ENCODE measurements around the gene FGF9. TPM values are rescaled to one million over a fixed set of nuclear protein-coding genes. Genes with fewer than 3 reads are reported as not detected.
A peak's percentile ranks its signal among the peaks of the same experiment; 100 is the strongest.

Gene FGF9
- total and polyA plus RNA-seq, 10 of the 15 experiments (the other 5 are each of a cell fraction or from before 2014, with no cell fraction given), result 0.05 to 1.5 (median 0.83) TPM

DNA sequence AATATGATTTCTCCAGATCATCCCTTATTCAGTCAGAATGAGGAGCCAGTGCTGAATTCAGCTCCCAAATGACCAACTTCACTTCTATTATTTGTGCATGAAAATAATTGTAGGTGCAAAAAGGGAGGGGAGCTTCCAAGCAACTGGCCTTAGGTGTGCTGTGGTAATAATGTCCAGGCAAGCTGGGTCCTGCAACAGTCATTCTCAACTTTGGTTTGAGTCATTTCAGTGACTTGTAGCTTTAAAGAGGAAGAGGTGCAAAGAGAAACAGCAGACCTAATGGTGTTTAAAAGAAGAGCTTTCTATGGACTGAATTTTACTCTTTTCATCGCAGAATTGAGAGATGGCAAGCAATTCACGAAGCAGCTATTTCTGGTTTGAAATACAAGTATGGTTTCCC lies 29.2 kb upstream of the FGF9 start:
- Histone ChIP-seq H3K4me2 (ENCODE audit: control insufficient read depth, insufficient read depth) (no peak overlapping the region), H3K27me3 (replicated peaks in 1 of 2; ENCODE audit: control insufficient read depth in 2 of 2, insufficient read depth in 2 of 2, low read length in 1 of 2) (no peaks in the 10 kb centered on the region), H3K79me2 (ENCODE audit: control insufficient read depth, insufficient read depth, low read length) (no peaks in the 10 kb centered on the region), H3K9me3 (replicated peaks; ENCODE audit: control insufficient read depth, insufficient read depth, low read length) (no peaks in the 10 kb centered on the region), H3K27ac (ENCODE audit: control insufficient read depth, insufficient read depth) (no peak overlapping the region), H3K4me3 (no peak overlapping the region), H4K20me1 (ENCODE audit: control insufficient read depth, insufficient read depth) (no peaks in the 10 kb centered on the region), H3K9ac (ENCODE audit: control insufficient read depth, insufficient read depth, low read length) (no peak overlapping the region), H2AFZ (ENCODE audit: control insufficient read depth, low read depth, low read length) (no peak overlapping the region), H3K4me1 (ENCODE audit: control insufficient read depth, insufficient read depth, low read length) (no peaks in the 10 kb centered on the region), H3K36me3 (ENCODE audit: control insufficient read depth in 2 of 2, insufficient read depth in 2 of 2, low read length in 1 of 2) (no peaks in the 10 kb centered on the region)
- FAIRE-seq (no peak), ATAC-seq (peak; percentile 43; the same call in 2 of the 3 replicates), DNase-seq (ENCODE audit: low read depth, low spot score) (no peak)
- no TSS peak for BruUV-seq (replicated peaks)
- in situ Hi-C loops (cut with MboI) (loop anchor here (5.0 to 25.0 kb wide), 2 partner anchors 641 to 1146 kb away; no protein-coding TSS in a partner anchor), intact Hi-C loops (cut with micrococcal nuclease; ENCODE audit: unreplicated experiment) (no loop called here)
- ChIA-PET POLR2A (interaction anchor here (0.6 kb wide), 1 partner anchor 28 kb away, joined by 3 read pairs; no protein-coding TSS in a partner anchor), SMC1A (ENCODE audit: uncharacterized antibody, unreplicated experiment) (interaction anchor here (0.7 to 1.0 kb wide), 3 partner anchors 41 to 635 kb away, joined by 3 read pairs; no protein-coding TSS in a partner anchor), CTCF (interaction anchor here (1.0 kb wide), 1 partner anchor 638 kb away, joined by 4 read pairs; no protein-coding TSS in a partner anchor), RAD21 (ENCODE audit: unreplicated experiment) (interaction anchor here (0.9 to 1.4 kb wide), 2 partner anchors 57 to 1154 kb away, joined by 3 to 5 read pairs; no protein-coding TSS in a partner anchor)
- 3% methylated on average over 2 of the region's 2 CpGs for WGBS (ENCODE audit: insufficient coverage, insufficient replicate concordance, low lambda C conversion rate, missing lambda C conversion rate)
- TF ChIP-seq SPI1 (IDR thresholded peaks at IDR 0.05; ENCODE audit: borderline replicate concordance, insufficient read depth, low read depth, low read length), result peak; percentile 47; the same call in 1 of the 2 replicates
- TF ChIP-seq, protein P1, sequence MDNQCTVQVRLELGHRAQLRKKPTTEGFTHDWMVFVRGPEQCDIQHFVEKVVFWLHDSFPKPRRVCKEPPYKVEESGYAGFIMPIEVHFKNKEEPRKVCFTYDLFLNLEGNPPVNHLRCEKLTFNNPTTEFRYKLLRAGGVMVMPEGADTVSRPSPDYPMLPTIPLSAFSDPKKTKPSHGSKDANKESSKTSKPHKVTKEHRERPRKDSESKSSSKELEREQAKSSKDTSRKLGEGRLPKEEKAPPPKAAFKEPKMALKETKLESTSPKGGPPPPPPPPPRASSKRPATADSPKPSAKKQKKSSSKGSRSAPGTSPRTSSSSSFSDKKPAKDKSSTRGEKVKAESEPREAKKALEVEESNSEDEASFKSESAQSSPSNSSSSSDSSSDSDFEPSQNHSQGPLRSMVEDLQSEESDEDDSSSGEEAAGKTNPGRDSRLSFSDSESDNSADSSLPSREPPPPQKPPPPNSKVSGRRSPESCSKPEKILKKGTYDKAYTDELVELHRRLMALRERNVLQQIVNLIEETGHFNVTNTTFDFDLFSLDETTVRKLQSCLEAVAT (IDR thresholded peaks at IDR 0.05), result no peak
- TF ChIP-seq JUNB (IDR thresholded peaks at IDR 0.05), result peak; percentile 19; the same call in 1 of the 2 replicates

- CTCF ChIA-PET, result no interaction called here
- in situ Hi-C loops (cut with MboI), result no loop called here
- POLR2A ChIA-PET, result no interaction called here
- Histone ChIP-seq H3K27me3 (replicated peaks in 1 of 2; ENCODE audit: control insufficient read depth in 2 of 2, insufficient read depth in 2 of 2, low read length in 1 of 2) (peaks cover 0 to 3% of the 10 kb centered on the region in 2 experiments; a peak in 1 of 4 replicates), H3K4me2 (ENCODE audit: control insufficient read depth, insufficient read depth) (no peak overlapping the region), H3K4me3 (no peak overlapping the region), H3K4me1 (ENCODE audit: control insufficient read depth, insufficient read depth, low read length) (no peaks in the 10 kb centered on the region), H2AFZ (ENCODE audit: control insufficient read depth, low read depth, low read length) (no peak overlapping the region), H3K9me3 (replicated peaks; ENCODE audit: control insufficient read depth, insufficient read depth, low read length) (no peaks in the 10 kb centered on the region), H3K36me3 (ENCODE audit: control insufficient read depth in 2 of 2, insufficient read depth in 2 of 2, low read length in 1 of 2) (no peaks in the 10 kb centered on the region), H3K79me2 (ENCODE audit: control insufficient read depth, insufficient read depth, low read length) (no peaks in the 10 kb centered on the region), H3K27ac (ENCODE audit: control insufficient read depth, insufficient read depth) (no peak overlapping the region), H4K20me1 (ENCODE audit: control insufficient read depth, insufficient read depth) (no peaks in the 10 kb centered on the region), H3K9ac (ENCODE audit: control insufficient read depth, insufficient read depth, low read length) (no peak overlapping the region)
- SMC1A ChIA-PET (ENCODE audit: uncharacterized antibody, unreplicated experiment), result no interaction called here
- DNase-seq (ENCODE audit: low read depth, low spot score), result no peak
- FAIRE-seq, result no peak
- intact Hi-C loops (cut with micrococcal nuclease; ENCODE audit: unreplicated experiment), result no loop called here
- no peak for ATAC-seq
- 48% methylated on average over 4 of the region's 4 CpGs for WGBS (ENCODE audit: insufficient coverage, insufficient replicate concordance, low lambda C conversion rate, missing lambda C conversion rate)
- RAD21 ChIA-PET (ENCODE audit: unreplicated experiment), result no interaction called here
- BruUV-seq (replicated peaks), result no TSS peak
- TF ChIP-seq CBX3 (IDR thresholded peaks at IDR 0.05; ENCODE audit: borderline replicate concordance, low read depth) (no peak), TARDBP (IDR thresholded peaks at IDR 0.05; ENCODE audit: borderline replicate concordance) (no peak), SMARCA5 (IDR thresholded peaks at IDR 0.05) (no peak), TCF12 (IDR thresholded peaks at IDR 0.05; ENCODE audit: low read depth, low read length) (no peak), STAT1 (conservative IDR thresholded peaks at IDR 0.05) (no peak), KLF5 (IDR thresholded peaks at IDR 0.05; ENCODE audit: partially characterized antibody) (no peak), HDAC2 (IDR thresholded peaks at IDR 0.05) (no peak), PAX5 (IDR thresholded peaks at IDR 0.05; ENCODE audit: borderline replicate concordance, low read depth, low read length) (no peak)
- TF ChIP-seq, protein P2, sequence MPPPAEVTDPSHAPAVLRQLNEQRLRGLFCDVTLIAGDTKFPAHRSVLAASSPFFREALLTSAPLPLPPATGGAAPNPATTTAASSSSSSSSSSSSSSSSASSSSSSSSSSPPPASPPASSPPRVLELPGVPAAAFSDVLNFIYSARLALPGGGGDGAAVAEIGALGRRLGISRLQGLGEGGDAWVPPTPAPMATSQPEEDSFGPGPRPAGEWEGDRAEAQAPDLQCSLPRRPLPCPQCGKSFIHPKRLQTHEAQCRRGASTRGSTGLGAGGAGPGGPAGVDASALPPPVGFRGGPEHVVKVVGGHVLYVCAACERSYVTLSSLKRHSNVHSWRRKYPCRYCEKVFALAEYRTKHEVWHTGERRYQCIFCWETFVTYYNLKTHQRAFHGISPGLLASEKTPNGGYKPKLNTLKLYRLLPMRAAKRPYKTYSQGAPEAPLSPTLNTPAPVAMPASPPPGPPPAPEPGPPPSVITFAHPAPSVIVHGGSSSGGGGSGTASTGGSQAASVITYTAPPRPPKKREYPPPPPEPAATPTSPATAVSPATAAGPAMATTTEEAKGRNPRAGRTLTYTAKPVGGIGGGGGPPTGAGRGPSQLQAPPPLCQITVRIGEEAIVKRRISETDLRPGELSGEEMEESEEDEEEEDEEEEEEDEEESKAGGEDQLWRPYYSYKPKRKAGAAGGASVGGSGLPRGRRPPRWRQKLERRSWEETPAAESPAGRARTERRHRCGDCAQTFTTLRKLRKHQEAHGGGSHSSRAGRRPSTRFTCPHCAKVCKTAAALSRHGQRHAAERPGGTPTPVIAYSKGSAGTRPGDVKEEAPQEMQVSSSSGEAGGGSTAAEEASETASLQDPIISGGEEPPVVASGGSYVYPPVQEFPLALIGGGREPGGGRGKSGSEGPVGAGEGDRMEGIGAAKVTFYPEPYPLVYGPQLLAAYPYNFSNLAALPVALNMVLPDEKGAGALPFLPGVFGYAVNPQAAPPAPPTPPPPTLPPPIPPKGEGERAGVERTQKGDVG (CRISPR knock-in tag; IDR thresholded peaks at IDR 0.05), result no peak
These were observed 13.3 kb upstream of the FGF9 start for GRCh38 chr13:21657538-21657937.

All from GM12878 (cell line).